A673 (cell line): ENCODE data around the gene ACACA. TPM values are rescaled to one million over a fixed set of nuclear protein-coding genes. Genes with fewer than 3 reads are reported as not detected.

Experiments
- BruUV-seq: library from RNA; stranded (reverse); fragments of 400-500 nt; replicated peaks from 2 replicates; lab custom pipeline; 2021; lab: Mats Ljungman, UMichigan
- CTCF ChIA-PET: fragments of 300-600 bp; sonication (Branson Sonifier 250); formaldehyde crosslinking; loops from one replicate; lab custom pipeline; 2022; ENCODE audit warnings: antibody characterized with exemption; lab: Charles Lee
- POLR2A ChIA-PET: fragments of 300-600 bp; sonication (Branson Sonifier 250); formaldehyde crosslinking; loops from one replicate; lab custom pipeline; 2022; ENCODE audit warnings: antibody characterized with exemption; ENCODE audit not compliant: low non-redundant PET; lab: Charles Lee
- DNase-seq: peaks from one replicate; pipeline ENCODE4 v3.0.0-alpha.2; 2015; ENCODE audit warnings: low spot score
- H3K27ac ChIP-seq: fragments of 200-600 bp; sonication (generic); 2 replicates; pipeline ENCODE4 v1.5.1; 2016; ENCODE audit warnings: mixed run types, low read depth, mild to moderate bottlenecking, mixed read lengths, antibody characterized with exemption, low read length; ENCODE audit not compliant: poor library complexity, severe bottlenecking
- H3K27me3 ChIP-seq: fragments of 200-600 bp; sonication (generic); replicated peaks from 2 replicates; pipeline ENCODE4 v1.6.1; 2017; ENCODE audit warnings: mixed run types, low read depth, mild to moderate bottlenecking, mixed read lengths, antibody characterized with exemption, low read length; ENCODE audit not compliant: insufficient read depth, poor library complexity
- H3K36me3 ChIP-seq: fragments of 200-600 bp; sonication (generic); 2 replicates; pipeline ENCODE4 v1.6.1; 2016; ENCODE audit warnings: mixed run types, mild to moderate bottlenecking, mixed read lengths, antibody characterized with exemption, low read length; ENCODE audit not compliant: insufficient read depth, poor library complexity, severe bottlenecking
- H3K4me1 ChIP-seq: fragments of 200-600 bp; sonication (generic); 2 replicates; pipeline ENCODE4 v1.6.1; 2017; ENCODE audit warnings: mixed run types, mild to moderate bottlenecking, mixed read lengths, antibody characterized with exemption, low read length; ENCODE audit not compliant: insufficient read depth, poor library complexity, severe bottlenecking
- H3K4me3 ChIP-seq: fragments of 200-600 bp; sonication (generic); 2 replicates; pipeline ENCODE4 v1.5.1; 2016; ENCODE audit warnings: low read depth, mixed run types, mild to moderate bottlenecking, mixed read lengths, low read length; ENCODE audit not compliant: poor library complexity, severe bottlenecking
- H3K9me3 ChIP-seq: fragments of 200-600 bp; sonication (generic); 2 replicates; pipeline ENCODE4 v1.6.1; 2016; ENCODE audit warnings: mixed run types, low read depth, mild to moderate bottlenecking, mixed read lengths, antibody characterized with exemption, low read length; ENCODE audit not compliant: poor library complexity, severe bottlenecking
- CTCF ChIP-seq: fragments of 300-800, 200-600 bp; sonication (generic); conservative IDR thresholded peaks from 2 replicates; pipeline ENCODE4 v1.5.1; 2017; ENCODE audit warnings: low read depth, mild to moderate bottlenecking, antibody characterized with exemption, low read length, moderate library complexity, mixed read lengths
- EZH2 ChIP-seq: fragments of 200-600 bp; sonication (generic); IDR thresholded peaks from 2 replicates; pipeline ENCODE4 v1.6.1; 2017; ENCODE audit warnings: borderline replicate concordance, low read depth, mild to moderate bottlenecking, mixed read lengths, antibody characterized with exemption, low read length; ENCODE audit not compliant: poor library complexity, severe bottlenecking
- intact Hi-C: fragments of 100-400 bp; cut with micrococcal nuclease; formaldehyde crosslinking; loops from one replicate; pipeline ENCODE4 v1.10.0; 2022; ENCODE audit not compliant: unreplicated experiment
- total RNA-seq: library from RNA; stranded (reverse); gene quantifications from 2 replicates; pipeline ENCODE4 v1.2.3, GENCODE V29; 2021

The ACACA gene
- total RNA-seq, 1 experiment from 2014 or later, result 68.3 TPM

- no peaks in the 10 kb centered on the region for H3K4me1 ChIP-seq
- H3K27me3 ChIP-seq, result no peaks in the 10 kb centered on the region
- ChIA-PET POLR2A (no interaction called here), CTCF (interaction anchor here (1.1 kb wide), 1 partner anchor 8 kb away, joined by 3 read pairs; no protein-coding TSS in a partner anchor)
- H3K36me3 ChIP-seq, result no peaks in the 10 kb centered on the region
- BruUV-seq, result no TSS peak
- no peak for TF ChIP-seq EZH2
- TF ChIP-seq CTCF, result no peak
- no peak overlapping the region for H3K4me3 ChIP-seq
- no peak for DNase-seq
- no peak overlapping the region for H3K27ac ChIP-seq
- intact Hi-C loops, result no loop called here
- no peaks in the 10 kb centered on the region for H3K9me3 ChIP-seq
These were observed 41.0 kb downstream of the ACACA start for GRCh38 chr17:37365589-37365988.

GRCh38 chr17:37361543-37361942 lies 45.1 kb downstream of the ACACA start:
- Histone ChIP-seq H3K36me3 (no peaks in the 10 kb centered on the region), H3K4me1 (no peaks in the 10 kb centered on the region), H3K27ac (no peak overlapping the region), H3K4me3 (no peak overlapping the region), H3K27me3 (no peaks in the 10 kb centered on the region), H3K9me3 (no peaks in the 10 kb centered on the region)
- POLR2A ChIA-PET, result no interaction called here
- no TSS peak for BruUV-seq
- intact Hi-C loops, result no loop called here
- TF ChIP-seq EZH2 (no peak), CTCF (no peak)
- DNase-seq, result no peak
- CTCF ChIA-PET, result interaction anchor here (1.2 kb wide), 1 partner anchor 12 kb away, joined by 3 read pairs; no protein-coding TSS in a partner anchor

- intact Hi-C loops, result no loop called here
- Histone ChIP-seq H3K4me1 (no peaks in the 10 kb centered on the region), H3K4me3 (no peak overlapping the region), H3K36me3 (no peaks in the 10 kb centered on the region), H3K27ac (no peak overlapping the region), H3K27me3 (no peaks in the 10 kb centered on the region), H3K9me3 (no peaks in the 10 kb centered on the region)
- TF ChIP-seq EZH2 (no peak), CTCF (no peak)
- POLR2A ChIA-PET, result no interaction called here
- BruUV-seq, result no TSS peak
- CTCF ChIA-PET, result no interaction called here
- DNase-seq, result no peak
These were observed 46.0 kb downstream of the ACACA start for GRCh38 chr17:37360632-37361031.
